NCI-H2196 treated with DMSO at 0.1 percent for 48 hours (cell line): ENCODE data around the gene ARFGAP3.

Source experiments
- DNase-seq: peaks from one replicate; lab custom pipeline; 2025; ENCODE audit not compliant: unreplicated experiment; lab: John Stamatoyannopoulos, UW

ARFGAP3 gene

DNA sequence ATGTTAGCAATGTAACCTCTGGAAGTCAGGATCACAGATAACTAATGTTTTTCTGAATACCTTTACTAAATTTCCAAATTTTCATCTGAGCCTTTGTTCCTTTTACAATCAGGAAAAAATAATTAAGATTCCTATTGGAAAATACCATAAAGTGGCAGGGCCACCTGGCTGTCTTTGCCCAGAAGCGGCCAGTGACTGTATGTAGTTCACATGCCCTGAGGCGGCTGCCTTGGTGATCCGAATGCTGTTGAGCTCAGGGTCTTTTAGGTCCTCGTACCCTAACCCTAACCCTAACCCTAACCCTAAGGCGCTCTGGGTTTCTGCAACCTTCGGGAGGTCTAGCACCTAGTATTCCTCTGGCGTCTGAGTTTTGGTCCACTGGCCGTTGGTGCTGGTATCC, 8.5 kb upstream of the ARFGAP3 start:
- DNase-seq = no peak

DNA sequence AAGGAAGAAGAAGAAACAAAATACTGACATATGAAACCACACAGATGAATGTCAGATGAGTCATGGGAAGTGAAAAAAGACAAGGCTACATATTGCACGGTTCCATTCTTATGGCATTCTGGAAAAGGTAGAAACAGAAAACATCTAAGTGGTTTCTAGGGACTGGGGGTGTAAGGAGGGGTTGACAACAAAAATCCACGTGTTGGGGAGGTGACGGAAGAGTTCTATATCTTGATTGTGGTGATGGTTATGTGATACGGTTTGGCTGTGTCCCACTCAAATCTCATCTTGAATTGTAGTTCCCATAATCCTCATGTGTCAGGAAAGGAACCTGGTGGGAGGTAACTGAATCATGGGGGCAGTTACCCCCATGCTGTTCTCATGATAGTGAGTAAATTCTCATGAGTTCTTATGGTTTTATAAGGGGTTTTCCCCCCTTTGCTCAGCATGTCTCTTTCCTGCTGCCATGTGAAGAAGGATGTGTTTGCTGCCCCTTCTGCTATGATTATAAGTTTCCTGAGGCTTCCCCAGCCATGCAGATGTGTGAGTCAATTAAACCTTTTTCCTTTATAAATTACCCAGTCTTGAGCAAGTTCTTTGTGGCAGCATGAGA, 6.4 kb upstream of the ARFGAP3 start:
- DNase-seq = no peak

DNA sequence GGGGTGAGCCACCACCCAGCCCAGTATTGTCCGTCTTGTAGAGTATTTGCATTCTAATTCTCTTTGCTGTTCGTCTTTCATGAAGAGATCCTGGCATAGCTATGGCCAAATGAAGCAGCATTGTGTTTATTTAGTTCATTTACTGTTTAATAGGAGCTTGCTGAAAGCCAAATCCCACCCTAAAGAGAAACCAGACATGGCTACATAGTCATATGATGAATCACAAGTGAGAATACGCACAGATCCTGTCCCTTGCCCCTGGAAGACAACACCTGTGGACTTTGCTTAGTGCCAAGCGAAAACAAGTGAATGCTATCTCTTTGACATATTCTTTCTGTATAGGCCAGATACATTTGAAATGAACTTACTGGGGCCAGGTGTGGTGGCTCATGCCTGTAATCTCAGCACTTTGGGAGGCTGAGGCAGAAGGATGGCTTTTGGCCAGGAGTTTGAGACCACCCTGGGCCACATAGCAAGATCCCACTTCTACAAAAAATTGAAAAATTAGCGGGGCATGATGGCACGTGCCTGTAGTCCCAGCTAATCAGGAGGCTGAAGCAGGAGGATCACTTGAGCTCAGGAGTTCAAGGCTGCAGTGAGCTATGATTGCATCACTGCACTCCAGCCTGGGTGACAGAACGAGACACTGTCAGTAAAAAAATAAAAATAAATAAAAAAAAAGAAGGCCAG, 5.1 kb upstream of the ARFGAP3 start:
- DNase-seq = no peak

DNA sequence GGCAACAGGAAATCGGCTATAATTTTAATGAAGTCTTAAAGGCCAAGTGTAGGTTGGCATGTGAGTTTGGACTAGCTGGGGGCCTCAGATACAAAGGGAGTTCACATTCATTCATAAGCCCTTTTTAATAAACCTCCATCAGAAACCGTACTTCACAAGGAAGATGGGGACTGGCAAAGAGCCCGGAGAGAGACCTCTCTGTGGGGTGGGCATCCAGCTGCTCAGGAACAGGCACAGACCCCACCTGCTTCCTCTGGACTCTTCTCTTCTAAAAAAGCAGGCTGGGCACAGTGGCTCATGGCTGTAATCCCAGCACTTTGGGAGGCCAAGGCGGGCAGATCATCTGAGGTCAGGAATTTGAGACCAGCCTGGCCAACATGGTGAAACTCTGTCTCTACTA, 3.9 kb upstream of the ARFGAP3 start:
- DNase-seq = peak; percentile 78

DNA sequence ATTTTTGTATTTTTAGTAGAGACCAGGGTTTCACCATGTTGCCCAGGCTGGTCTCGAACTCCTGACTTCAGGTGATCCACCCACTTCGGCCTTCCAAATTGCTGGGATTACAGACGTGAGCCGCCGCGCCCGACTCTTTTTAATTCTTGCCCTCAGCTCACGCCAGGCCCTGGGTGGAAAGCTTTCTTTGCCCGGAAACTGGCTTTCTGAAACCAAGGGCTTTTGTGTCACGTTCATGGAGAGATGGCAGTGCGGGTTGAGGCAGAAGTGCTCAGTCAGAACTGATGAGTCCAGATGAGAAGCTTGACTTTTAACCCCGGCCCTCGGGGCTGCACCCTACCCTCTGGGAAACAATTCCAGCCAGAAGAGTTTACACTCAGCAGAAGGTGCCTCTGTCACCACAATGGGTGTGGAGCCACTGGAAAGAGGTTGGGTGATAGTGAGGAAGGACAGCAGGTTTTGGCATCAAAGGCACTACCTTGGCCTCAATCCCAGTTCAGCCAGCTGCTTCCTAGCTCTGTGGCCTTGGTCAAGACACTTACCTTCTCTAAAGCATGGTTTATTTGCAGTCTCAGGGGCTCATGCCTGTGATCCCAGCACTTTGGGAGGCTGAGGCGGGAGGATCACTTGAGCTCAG, 890 bp upstream of the ARFGAP3 start:
- peak; percentile 74 for DNase-seq

DNA sequence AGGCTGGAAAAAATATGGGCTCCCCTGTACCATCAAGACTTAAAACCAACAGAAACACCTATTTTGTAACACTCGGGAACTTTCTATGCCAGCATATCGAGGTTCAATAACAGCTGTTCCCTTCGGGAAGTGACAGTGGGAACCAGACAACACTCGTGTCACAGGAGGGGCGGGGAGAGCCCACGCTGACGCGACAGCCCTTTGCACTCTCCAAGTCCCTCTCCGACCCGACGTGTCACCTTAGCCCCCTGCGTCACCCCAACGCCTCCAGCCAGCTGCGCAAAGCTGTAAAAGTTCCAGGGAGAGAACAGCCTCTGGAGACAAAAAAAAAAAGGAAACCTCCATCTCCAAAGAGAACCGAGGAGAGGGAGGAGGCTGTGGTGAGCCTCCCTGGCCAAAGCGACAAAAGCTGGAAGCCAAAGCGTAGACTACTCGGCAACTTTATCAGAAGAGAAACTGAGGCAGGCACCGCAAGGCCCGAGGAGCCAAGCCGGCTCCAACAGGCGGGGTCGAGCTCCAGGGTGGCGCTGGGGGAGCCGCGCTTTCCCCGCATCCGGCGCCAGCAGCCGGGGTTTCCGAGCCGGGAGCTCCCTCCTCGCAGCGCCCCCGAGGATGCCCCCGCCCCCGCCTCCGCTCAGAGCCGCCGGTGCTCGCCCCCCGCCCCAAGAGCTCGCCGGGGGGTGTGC, 751 bp downstream of the ARFGAP3 start:
- no peak for DNase-seq

DNA sequence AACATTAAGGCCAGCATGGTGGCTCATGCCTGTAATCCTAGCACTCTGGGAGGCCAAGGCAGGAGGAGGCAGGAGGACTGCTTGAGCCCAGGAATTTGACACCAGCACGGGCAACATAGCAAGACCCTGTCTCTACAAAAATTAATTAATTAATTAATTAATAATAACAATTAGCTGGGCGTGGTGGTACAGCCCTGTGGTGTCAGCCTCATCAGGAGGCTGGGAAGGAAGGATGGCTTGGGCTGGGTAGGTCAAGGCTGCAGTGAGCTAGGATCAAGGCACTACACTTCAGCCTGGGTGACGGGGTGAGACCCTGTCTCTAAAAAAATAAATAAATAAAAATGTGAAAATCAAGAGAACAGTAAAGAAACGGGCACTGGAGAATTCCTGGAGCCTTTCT, 1.4 kb downstream of the ARFGAP3 start:
- no peak for DNase-seq

DNA sequence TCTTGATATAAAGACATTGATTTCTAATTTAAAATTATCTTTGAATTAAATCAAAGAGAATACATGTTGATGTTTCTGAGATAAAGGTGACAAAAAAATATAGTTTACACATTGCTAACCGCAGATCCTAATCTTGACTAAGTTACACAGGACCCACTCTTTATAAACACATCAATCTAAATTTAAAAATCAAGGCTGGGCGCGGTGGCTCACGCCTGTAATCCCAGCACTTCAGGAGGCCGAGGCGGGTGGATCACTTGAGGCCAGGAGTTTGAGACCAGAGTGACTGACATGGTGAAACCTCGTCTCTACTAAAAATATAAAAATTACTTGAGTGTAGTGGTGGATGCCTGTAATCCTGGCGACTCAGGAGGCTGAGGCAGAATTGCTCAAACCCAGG, 1.9 kb downstream of the ARFGAP3 start:
- DNase-seq = no peak

DNA sequence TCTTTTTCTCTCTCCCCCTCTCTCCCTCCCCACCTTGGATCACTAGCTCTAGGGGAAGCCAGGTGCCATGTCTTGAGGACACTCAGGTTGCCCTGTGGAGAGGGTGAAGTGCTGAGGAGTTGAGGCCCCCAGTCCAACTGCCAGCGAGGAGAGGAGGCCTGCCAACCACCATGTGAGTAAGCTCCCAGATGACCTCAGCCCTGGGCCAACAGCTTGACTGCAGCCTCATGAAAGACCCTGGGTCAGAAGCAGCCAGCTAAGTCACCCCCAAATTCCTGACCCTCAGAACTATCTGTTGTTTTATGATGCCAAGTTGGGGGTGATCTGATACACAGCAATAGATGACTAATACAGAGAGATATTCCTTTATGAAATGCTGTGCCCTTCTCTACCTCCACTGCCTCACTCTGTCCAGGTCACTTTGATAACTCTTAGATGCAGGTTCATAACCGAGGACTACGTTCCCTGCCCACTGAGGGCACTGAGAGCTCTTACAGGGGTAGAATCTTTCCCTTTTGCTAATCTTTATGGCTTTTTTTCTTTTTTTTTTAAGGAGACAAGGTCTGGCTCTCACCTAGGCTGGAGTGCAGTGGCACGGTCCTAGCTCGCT, 8.0 kb downstream of the ARFGAP3 start:
- DNase-seq = no peak

DNA sequence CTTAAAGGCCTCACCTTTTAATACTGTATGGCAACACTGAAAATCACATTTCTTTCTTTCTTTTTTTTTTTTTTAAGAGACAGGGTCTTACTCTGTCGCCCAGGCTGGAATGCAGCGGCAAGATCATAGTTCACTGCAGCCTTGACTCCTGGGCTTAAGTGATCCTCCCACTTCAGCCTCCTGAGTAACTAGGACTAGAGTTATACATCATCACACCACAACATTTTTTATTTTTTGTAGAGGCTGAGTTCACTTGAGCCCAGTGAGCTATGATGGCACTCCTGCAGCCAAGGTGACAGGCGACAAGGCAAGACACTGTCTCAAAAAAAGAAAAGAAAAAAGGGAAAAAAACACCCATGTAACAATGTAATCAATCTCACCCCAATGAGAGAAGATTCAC, 10.0 kb downstream of the ARFGAP3 start:
- no peak for DNase-seq

DNA sequence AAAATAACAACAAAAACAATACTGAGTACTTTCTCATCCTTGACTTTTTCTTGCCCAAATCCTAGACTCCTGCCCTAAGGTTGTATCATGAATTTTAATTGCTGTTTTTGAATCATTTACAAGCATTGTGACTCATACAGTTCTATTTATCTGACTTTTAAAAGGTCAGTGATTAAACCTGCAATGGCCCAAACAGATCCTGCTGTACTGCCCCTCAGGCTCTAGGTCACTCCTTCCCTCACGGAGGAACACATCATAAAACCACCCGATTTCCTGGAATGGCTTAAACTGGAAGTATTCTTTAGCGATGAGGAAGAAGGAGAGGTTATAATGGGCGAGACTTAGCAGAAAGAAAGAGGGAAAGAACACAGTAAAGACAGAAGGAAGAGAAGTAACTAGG, 12.3 kb downstream of the ARFGAP3 start:
- DNase-seq = no peak

DNA sequence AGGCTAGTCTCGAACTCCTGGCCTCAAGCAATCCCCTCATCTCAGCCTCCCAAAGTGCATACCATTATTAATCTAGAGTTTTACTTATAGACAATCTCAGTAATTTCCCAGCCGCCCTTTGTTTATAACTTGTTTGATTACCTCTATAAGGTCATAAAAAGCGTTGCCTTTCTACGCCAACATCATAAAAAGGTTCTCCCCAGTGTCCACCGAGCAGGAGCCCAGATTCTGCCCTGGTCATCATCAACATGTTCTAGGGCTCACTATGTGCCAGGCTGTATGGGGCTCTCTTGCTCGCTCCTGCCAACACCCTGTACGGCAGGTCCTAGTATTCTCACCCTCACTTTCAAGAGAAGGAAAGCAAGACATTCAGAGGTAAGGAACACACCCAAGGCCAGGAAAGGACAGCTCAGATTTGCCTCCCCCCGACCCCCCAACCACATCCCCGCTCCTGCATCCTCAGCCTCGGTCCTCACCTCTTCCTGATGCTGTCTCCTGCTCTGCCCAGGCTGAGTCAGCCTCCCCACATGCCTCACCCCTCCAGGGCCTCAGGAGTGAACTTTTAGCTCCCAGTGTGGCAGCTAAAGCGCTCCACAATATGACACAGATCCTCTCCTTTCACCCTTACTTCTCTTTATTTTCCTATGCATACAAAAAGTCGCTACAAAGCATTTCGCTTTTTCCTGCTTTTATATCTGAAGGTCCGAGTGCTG, 14.3 kb downstream of the ARFGAP3 start:
- DNase-seq = no peak

DNA sequence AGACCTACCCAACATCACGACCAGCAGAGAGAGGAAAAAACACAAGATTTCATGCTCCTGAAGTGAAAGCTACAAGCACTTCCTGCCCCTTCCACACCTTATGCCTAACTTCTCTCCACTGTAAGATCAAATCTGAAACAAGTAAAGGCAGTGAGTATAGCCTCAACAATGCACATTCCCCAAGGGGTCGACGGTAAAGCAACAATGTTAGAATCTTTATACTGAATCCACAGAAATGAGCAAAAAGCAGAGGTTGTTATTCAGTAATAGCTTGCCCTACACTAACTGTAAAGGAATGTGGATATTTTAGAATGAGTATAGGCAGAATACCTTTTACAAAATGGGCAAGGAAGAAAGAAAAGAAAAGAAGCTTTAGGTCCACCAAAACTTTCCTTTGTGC, 15.6 kb downstream of the ARFGAP3 start:
- DNase-seq = no peak

DNA sequence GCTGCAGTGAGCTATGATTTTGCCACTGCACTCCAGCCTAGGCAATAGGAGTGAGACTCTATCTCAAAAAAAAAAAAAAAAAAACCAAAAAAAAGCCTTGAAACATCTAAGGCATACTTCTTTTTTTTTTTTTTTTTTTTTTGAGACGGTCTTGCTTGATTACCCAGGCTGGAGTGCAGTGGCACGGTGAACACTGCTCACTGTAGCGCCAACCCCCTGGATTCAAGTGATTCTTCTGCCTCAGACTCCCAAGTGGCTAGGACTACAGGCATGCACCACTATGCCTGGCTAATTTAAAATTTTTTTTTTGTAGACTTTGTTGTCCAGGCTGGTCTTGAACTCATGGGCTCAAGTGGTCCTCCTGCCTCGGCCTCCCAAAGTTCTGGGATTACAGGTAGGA, 19.5 kb downstream of the ARFGAP3 start:
- DNase-seq = no peak

DNA sequence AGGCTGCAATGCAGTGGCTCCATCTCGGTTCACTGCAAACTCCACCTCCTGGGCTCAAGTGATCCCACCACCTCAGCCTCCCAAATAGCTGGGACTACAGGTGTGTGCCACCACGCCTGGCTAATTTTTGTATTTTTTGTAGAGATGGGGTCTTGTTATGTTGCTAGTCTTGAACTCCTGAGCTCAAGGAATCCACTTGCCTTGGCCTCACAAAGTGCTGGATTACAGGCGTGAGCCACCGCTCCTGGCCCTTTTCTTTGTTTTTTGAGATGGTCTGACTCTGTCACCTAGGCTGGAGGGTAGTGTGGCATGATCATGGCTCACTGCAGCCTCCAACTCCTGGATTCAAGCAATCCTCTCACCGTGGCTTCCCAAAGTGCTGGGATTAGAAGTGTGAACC, 21.0 kb downstream of the ARFGAP3 start:
- no peak for DNase-seq

DNA sequence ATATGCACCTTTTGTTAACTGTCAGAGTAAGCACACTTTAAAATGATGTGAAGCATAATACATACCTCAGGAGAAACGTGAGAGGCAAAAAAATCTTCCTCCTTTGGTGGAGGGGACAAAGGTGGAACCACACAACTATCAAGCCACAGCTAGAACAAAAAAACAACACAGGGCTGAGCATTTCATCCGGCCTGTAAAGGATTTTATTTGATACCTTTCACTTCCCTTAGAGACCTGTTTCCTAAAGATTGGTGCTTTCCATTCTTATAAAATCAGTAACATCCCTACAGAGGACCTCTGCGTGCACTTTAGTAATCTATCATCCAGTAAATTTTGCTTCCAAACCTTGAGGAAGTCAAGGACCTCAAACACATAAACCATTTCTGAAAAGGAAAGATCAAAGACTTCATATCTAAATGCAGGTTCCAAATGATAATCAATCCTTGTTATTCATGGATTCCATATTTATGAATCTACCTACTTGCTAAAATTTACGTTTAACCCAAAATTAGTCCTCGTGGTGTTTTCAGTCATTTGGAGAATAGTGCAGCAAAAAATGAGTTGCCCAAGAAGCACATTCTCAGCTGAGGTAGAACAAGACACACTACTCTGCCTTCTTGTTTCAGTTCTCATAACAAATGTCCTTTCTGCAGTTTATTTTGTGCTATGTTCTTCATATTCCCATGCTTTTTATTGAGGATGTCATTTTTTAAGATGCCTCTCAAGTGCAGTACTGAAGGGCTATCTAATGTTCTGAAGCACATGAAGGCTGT, 22.7 kb downstream of the ARFGAP3 start:
- DNase-seq = no peak

DNA sequence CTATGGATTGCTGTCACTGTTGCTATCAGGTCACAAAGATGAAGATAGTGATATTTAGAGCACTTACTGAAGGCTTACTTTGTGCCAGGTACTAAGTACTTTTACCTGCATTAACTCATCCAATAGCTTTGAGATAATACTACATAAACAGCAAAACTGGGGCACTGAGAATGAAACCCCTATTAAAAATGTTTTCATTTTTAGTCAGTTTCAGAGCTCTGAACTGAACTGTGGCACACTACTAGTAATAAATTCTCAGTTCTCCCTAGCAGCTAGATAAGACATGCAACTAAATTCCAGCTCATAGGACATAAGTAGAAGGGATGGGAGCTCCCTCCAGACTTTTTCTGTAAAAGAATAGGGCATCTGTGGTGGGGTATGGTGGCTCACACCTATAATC, 24.0 kb downstream of the ARFGAP3 start:
- no peak for DNase-seq

DNA sequence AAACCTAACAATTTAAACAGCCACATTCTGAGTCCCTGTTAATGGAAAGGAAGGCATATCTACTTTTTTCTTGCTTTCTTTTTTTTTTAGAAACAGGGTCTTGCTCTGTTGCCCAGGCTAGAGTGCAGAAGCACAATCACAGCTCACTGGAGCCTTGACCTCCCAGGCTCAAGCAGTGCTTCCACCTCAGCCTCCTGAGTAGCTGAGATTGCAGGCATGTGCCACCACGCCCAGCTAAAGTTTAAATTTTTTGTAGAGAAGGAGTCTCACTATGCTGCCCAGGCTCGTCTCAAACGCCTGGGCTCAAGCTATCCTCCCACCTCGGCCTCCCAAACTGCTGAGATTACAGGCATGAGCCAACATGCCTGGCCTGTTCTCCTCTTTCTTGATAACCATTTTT, 25.4 kb downstream of the ARFGAP3 start:
- no peak for DNase-seq

DNA sequence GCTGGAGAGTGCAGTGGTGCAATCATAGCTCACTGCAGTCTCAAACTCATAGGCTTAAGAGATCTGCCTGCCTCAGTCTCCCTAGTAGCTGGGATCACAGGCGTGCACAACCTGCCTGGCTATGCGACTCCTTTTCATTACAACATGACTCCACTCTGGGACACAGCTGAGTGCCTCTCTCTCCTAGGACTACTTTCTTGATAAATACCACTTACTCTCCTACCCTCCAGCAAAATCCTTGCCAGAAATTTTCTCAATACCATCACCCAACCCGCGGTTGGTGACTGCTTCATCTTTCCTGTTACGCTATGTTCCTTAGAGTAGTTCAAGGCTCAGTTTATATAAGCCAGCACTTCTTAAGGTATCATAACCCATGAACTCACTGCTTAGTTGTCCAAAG, 26.9 kb downstream of the ARFGAP3 start:
- DNase-seq = no peak

DNA sequence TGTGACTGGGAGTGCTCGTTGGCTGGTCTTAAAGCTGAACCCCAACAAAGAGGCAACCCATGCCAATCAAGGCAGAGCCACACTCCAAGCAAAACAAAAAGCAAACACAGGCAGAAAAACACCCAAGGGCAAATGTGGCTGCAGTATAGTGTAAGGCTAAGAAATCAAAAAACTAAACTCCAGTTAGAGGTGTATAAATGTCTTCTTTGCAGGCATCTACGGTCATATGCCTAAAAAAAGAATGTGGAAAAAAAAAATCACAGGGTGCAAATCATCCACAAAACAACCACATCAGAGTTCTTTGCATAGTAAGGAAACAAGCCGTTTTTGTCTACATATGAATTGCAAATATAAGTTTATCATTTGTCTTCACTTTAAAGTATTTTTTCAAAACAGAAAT, 27.8 kb downstream of the ARFGAP3 start:
- DNase-seq = no peak
